Activated naive CD8-positive, alpha-beta T cell treated with anti-CD3 and anti-CD28 coated beads, Interleukin-2, amount 50 U/mL, for 24 hours (primary cell): Measurements from ENCODE around the gene KCNMB3.
"Not testable (repeated sequence)": the region's sequence is repeated elsewhere in the genome, so short reads cannot be mapped to it uniquely, and the experiment has no call there.

ENCODE experiments used
- ATAC-seq: fragments of 150-1000 bp; cut with Tn5 transposase; one replicate; pipeline ENCODE4 v1.10.0; 2021
- DNase-seq: peaks from one replicate; pipeline ENCODE4 v3.0.0; 2021
- H3K27ac Mint-ChIP-seq: one replicate; pipeline ENCODE4 v1.8.0; 2021; ENCODE audit warnings: mild to moderate bottlenecking, mixed read lengths
- H3K27me3 Mint-ChIP-seq: one replicate; pipeline ENCODE4 v1.8.0; 2021; ENCODE audit warnings: mixed read lengths
- H3K36me3 Mint-ChIP-seq: one replicate; pipeline ENCODE4 v1.8.0; 2021; ENCODE audit warnings: low read depth, mixed read lengths
- H3K4me1 Mint-ChIP-seq: one replicate; pipeline ENCODE4 v1.8.0; 2021; ENCODE audit warnings: mixed read lengths
- H3K4me3 Mint-ChIP-seq: one replicate; pipeline ENCODE4 v1.8.0; 2021; ENCODE audit warnings: mild to moderate bottlenecking, moderate library complexity, mixed read lengths
- H3K9me3 Mint-ChIP-seq: one replicate; pipeline ENCODE4 v1.8.0; 2021; ENCODE audit warnings: mixed read lengths

The KCNMB3 gene

DNA sequence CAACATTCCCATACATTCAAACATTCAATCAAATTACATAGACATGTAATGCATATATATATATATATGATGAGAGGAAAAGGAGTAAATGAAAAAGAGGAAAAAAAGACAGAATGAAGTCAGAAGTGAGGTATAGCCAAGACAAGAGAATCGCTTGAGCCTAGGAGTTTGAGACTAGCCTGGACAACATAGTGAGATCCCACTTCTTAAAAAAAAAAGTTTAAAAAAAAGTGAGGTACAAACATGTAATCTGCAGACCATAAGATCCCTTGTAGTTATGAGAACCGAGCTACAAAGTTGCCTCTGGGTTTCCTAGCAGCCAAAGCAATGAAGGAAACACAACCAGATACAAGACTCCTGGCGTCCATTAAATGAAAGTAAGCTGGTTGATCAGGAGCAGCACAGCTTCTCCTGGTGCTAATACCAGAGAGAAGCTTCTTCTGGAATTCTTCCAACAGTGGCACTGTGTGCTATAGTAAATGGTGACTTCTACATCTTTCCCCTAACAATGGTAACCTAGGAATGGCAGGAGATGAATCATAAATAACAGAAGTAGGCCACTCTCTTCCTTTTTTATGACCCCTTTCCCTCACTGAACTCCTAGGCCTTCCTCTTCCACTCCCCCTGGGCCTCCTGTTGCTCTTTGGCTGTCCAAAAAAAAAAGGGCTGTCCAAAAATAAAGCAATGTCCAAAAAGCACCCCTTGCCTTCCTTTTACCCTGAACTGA lies 3.5 kb downstream of the KCNMB3 start:
- Mint-ChIP-seq H3K9me3 (no peaks in the 10 kb centered on the region), H3K36me3 (no peaks in the 10 kb centered on the region), H3K27ac (no peak overlapping the region)

DNA sequence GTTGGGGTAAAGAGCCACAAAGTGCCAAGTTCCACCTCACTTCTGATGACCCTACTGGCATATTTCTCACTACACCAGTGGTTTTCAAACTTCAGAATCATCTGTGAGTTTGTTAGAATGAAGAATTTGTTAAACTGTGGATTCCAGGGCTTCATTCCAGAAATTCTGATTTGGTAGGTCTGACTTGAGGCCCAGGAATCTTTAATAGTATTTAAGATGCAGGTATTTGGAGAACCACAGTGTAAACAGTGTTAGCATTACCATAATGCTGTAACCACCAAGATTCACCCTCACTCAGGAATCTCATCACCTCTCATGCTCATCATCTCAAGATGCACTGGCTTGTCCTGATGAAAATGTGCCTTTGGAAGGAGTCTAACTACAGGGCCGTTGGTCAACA lies 6.0 kb downstream of the KCNMB3 start:
- H3K9me3 Mint-ChIP-seq: no peaks in the 10 kb centered on the region
- no peaks in the 10 kb centered on the region for H3K36me3 Mint-ChIP-seq
- H3K4me1 Mint-ChIP-seq: no peaks in the 10 kb centered on the region
- no peaks in the 10 kb centered on the region for H3K27me3 Mint-ChIP-seq
- no peak overlapping the region for H3K4me3 Mint-ChIP-seq
- DNase-seq: no peak
- no peak overlapping the region for H3K27ac Mint-ChIP-seq
- ATAC-seq: no peak

More for the DNA sequence above, 3.5 kb downstream of the KCNMB3 start:
- DNase-seq (no peak), ATAC-seq (no peak)
- no peaks in the 10 kb centered on the region for H3K27me3 Mint-ChIP-seq
- H3K4me3 Mint-ChIP-seq: no peak overlapping the region
- H3K4me1 Mint-ChIP-seq: no peaks in the 10 kb centered on the region

DNA sequence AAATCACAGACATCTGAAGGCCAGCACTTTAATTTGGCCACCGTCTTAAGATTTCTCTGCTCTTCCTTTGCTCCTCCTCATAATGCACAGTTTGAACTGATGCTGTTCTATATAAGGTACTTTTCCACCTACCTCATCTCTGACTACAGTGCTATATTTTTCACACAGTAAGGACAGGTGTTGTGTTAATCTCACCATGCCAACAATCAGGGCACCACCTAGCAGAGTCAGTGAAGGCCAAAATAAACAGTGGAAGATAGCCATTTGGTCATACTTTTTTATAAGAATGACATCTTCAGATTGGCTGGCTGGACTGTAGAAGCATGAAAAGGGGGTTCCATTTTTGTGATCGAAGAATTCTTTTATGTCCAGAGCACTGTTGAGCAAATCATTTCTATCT lies 8.1 kb downstream of the KCNMB3 start:
- DNase-seq, ATAC-seq, H3K27ac Mint-ChIP-seq, H3K4me3 Mint-ChIP-seq, H3K4me1 Mint-ChIP-seq, H3K9me3 Mint-ChIP-seq, H3K36me3 Mint-ChIP-seq, H3K27me3 Mint-ChIP-seq: not testable (repeated sequence)

DNA sequence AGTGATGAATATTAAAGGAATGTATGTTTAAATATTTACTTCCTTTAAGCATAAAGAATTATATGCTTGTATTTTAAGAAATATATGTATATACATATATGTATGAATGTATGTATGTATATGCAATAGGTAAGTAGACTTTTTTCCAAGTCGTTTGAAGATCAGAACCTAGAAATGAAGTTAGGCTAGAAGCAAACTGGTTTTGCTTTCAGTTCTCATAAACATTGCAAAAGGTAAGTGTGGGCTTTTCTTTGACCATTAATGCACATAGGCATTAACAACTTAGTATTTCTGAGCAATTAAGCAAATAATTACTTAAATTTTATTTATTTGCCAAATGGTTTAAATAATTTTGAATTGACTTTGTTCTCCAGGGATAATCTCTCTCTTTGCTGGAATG lies 10.6 kb downstream of the KCNMB3 start:
- H3K4me1 Mint-ChIP-seq, DNase-seq, H3K27me3 Mint-ChIP-seq, H3K9me3 Mint-ChIP-seq, H3K36me3 Mint-ChIP-seq, H3K27ac Mint-ChIP-seq, H3K4me3 Mint-ChIP-seq, ATAC-seq: not testable (repeated sequence)

DNA sequence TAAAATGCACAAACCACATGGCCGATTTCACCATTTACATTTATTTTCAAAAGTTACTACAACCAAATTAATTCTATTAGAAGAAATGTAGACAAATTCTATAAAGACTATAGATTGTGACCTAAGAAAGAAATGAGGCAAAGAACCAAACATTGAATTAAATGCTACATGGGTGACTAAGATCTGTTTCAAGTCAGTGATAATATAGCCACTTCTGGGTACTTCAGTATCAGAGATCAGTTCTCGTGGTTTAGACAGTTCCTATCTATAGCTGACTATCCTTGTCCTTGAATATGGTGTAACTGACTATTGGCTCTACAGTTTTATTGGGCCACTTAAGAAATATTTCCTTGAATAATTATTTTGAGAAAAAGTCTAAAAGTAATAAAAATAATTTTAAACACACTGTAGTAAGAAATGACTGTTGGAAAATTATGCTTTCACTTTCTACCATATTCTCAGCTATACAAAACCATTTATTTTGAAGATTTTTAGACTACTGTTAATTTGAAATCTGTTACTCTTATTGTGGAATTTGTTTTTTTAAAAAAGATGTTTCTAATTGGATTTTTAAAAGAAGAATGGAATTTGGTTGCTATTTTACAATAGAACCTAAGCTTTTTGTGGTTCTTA lies 14.1 kb downstream of the KCNMB3 start:
- H3K27ac Mint-ChIP-seq: peak overlapping the region; percentile 15
- H3K4me3 Mint-ChIP-seq: no peak overlapping the region
- ATAC-seq: peak; percentile 84
- peaks cover 4% of the 10 kb centered on the region for H3K4me1 Mint-ChIP-seq
- no peak for DNase-seq
- no peaks in the 10 kb centered on the region for H3K27me3 Mint-ChIP-seq
- H3K36me3 Mint-ChIP-seq: peaks cover 15% of the 10 kb centered on the region
- H3K9me3 Mint-ChIP-seq: no peaks in the 10 kb centered on the region

DNA sequence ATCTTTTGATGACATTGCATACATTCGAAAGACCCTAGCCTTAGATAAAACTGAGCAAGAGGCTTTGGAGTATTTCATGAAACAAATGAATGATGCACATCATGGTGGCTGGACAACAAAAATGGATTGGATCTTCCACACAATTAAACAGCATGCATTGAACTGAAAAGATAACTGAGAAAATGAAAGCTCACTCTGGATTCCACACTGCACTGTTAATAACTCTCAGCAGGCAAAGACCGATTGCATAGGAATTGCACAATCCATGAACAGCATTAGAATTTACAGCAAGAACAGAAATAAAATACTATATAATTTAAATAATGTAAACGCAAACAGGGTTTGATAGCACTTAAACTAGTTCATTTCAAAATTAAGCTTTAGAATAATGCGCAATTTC lies 16.7 kb downstream of the KCNMB3 start:
- DNase-seq (no peak), ATAC-seq (no peak)
- H3K36me3 Mint-ChIP-seq: peaks cover 27% of the 10 kb centered on the region
- H3K4me1 Mint-ChIP-seq: peaks cover 4% of the 10 kb centered on the region
- no peaks in the 10 kb centered on the region for H3K27me3 Mint-ChIP-seq
- H3K4me3 Mint-ChIP-seq: no peak overlapping the region
- H3K9me3 Mint-ChIP-seq: no peaks in the 10 kb centered on the region
- H3K27ac Mint-ChIP-seq: no peak overlapping the region

DNA sequence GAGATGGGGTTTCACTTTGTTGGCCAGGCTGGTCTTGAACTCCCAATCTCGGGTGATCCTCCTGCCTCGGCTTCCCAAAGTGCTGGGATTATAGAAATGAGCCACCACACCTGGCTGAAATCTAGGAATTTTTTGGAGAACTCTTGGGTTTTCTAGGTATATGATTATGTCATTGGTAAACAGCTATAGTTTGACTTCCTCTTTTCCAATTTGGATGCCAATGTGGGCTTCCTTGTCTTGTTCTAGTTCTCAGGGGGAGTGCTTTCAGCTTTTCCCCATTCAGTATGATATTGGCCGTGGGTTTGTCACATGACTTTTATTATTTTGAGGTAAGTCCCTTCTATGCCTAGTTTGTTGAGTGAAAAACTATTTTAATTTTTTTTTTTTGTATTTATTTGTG lies 17.9 kb downstream of the KCNMB3 start:
- H3K36me3 Mint-ChIP-seq: peaks cover 27% of the 10 kb centered on the region
- no peaks in the 10 kb centered on the region for H3K27me3 Mint-ChIP-seq
- ATAC-seq (no peak), DNase-seq (no peak)
- no peaks in the 10 kb centered on the region for H3K9me3 Mint-ChIP-seq
- no peak overlapping the region for H3K27ac Mint-ChIP-seq
- H3K4me3 Mint-ChIP-seq: no peak overlapping the region
- H3K4me1 Mint-ChIP-seq: peaks cover 4% of the 10 kb centered on the region

DNA sequence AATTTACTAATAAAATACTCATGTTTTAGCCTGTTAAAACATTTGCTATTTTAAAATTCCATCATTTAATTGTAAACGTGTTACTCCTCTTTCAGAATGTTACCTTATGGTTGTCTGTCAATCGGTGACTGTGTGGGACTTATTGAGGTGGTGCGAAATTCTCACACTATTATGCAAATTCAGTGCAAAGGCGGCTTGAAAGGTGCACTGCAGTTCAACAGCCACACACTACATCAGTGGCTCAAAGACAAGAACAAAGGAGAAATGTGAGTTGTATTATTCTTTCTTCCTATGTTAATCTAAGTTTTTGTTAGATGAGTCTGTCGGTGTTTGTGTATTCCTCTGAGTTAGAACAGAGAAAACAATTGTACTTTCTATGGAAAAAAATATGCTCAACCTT lies 21.7 kb downstream of the KCNMB3 start:
- no peaks in the 10 kb centered on the region for H3K27me3 Mint-ChIP-seq
- no peak for ATAC-seq
- no peaks in the 10 kb centered on the region for H3K9me3 Mint-ChIP-seq
- no peak overlapping the region for H3K27ac Mint-ChIP-seq
- peaks cover 29% of the 10 kb centered on the region for H3K36me3 Mint-ChIP-seq
- no peak for DNase-seq
- H3K4me1 Mint-ChIP-seq: peaks cover 6% of the 10 kb centered on the region
- H3K4me3 Mint-ChIP-seq: no peak overlapping the region

DNA sequence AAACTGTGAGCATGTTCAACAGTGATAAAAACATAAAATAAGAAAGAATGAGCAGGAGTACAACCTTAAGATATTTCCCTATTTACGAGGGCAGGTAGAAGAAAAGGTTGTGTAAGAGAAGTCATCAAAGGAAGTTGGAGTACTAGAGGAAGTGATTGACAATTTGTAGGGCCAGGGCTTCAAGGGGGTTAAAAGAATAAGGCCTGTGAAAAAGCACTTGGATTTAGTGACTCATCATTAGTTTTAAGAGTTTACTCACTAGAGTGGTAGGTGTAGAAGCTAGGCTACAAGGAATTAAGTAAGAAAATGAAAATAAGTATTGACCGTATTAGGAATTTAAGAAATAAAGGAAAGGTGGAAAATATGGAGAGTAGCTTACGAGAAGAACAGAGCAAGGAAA lies 23.6 kb downstream of the KCNMB3 start:
- no peak overlapping the region for H3K4me3 Mint-ChIP-seq
- no peak overlapping the region for H3K27ac Mint-ChIP-seq

DNA sequence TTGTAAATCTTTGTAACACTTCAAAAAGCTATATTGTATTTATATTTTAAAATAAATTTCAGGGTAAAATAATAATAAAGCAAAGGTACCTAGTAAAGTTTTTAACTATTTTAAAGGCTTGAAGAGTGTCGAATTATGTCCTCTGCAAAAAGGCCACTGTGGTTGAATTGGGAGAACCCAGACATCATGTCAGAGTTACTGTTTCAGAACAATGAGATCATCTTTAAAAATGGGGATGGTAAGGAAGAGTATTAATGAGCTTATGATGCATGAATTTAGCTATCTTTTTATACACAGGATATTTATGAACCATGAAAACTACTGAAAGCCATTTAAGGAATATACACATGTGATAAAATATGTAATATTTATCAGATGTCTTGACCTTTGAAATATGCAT lies 26.3 kb downstream of the KCNMB3 start:
- Mint-ChIP-seq H3K27ac (no peak overlapping the region), H3K27me3 (no peaks in the 10 kb centered on the region), H3K36me3 (peaks cover 19% of the 10 kb centered on the region), H3K4me1 (peaks cover 6% of the 10 kb centered on the region), H3K4me3 (no peak overlapping the region), H3K9me3 (no peaks in the 10 kb centered on the region)
- ATAC-seq: no peak
- DNase-seq: no peak

More for the DNA sequence above, 23.6 kb downstream of the KCNMB3 start:
- Mint-ChIP-seq H3K4me1 (peaks cover 6% of the 10 kb centered on the region), H3K27me3 (no peaks in the 10 kb centered on the region), H3K9me3 (no peaks in the 10 kb centered on the region), H3K36me3 (peaks cover 31% of the 10 kb centered on the region)
- peak; percentile 57 for ATAC-seq
- DNase-seq: no peak

DNA sequence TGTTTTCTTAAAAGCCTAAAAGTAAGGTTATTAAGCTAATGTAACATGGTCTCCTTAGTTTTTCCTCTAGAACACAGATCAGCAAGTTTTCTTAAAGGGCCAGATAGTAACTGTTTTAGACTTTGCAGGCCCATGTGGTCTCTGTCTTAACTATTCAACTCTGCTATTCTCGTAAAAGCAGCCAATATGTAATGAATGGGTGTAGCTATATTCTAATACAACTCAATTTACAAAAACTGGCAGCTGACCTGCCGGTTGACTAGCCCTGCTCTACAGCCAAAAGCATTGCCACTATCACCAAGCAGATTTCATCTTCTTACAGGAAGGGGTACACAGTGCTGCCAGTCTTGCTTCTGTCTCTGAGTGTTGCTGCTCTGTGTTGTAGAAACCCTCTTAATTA lies 27.4 kb downstream of the KCNMB3 start:
- ATAC-seq (no peak), DNase-seq (no peak)
- Mint-ChIP-seq H3K27me3 (no peaks in the 10 kb centered on the region), H3K9me3 (no peaks in the 10 kb centered on the region), H3K27ac (no peak overlapping the region), H3K36me3 (peaks cover 21% of the 10 kb centered on the region), H3K4me1 (peaks cover 6% of the 10 kb centered on the region), H3K4me3 (no peak overlapping the region)

DNA sequence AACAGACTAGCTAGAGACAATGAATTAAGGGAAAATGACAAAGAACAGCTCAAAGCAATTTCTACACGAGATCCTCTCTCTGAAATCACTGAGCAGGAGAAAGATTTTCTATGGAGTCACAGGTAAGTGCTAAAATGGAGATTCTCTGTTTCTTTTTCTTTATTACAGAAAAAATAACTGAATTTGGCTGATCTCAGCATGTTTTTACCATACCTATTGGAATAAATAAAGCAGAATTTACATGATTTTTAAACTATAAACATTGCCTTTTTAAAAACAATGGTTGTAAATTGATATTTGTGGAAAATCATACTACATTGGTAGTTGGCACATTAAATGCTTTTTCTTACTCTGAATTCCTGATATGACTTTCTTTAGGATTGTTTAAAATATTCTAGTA lies 32.7 kb downstream of the KCNMB3 start:
- H3K27ac Mint-ChIP-seq, H3K4me3 Mint-ChIP-seq, H3K27me3 Mint-ChIP-seq, ATAC-seq, H3K4me1 Mint-ChIP-seq, H3K9me3 Mint-ChIP-seq, DNase-seq: not testable (repeated sequence)
- peaks cover 12% of the 10 kb centered on the region for H3K36me3 Mint-ChIP-seq

DNA sequence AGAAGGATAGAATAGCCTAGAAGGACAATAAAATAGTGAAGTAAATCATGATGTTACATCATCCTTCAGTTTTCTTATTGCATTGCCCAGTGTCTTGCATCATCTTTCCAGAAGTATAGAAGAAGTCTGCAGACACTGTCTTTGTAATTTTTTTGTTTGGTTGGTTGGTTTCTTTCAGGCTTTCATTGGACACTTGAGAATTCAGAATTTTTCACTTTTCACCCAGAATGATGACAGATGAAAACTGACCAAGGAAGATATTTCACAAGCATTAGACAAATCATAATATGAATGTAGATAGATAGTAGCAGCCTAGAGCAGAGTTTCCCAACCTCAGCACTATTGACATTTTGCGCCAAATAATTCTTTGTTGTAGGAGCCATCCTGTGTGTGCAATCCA lies 35.4 kb downstream of the KCNMB3 start:
- H3K27ac Mint-ChIP-seq, H3K27me3 Mint-ChIP-seq, DNase-seq, H3K9me3 Mint-ChIP-seq, H3K36me3 Mint-ChIP-seq, H3K4me3 Mint-ChIP-seq, H3K4me1 Mint-ChIP-seq, ATAC-seq: not testable (repeated sequence)

DNA sequence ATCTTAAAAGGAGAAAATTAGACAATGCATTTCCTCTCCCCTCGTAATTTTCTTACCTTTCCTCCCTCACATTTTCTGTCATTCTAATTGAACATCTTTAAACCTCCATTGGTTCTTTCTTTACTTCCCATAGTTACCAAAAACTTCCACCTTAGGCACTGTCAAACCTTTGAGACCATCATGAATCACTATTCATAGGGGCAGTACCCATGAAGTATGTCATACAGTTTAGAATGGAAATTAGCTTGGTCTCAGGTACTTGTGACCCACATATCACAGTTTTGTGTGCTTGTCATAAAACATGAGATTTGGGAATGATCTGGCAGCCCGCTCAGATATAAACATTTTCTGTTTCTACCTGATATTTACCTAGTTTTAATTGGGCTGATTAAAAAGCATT lies 50.1 kb downstream of the KCNMB3 start:
- ATAC-seq (peak; percentile 57), DNase-seq (no peak)
- no peak overlapping the region for H3K4me3 Mint-ChIP-seq
- H3K27me3 Mint-ChIP-seq: no peaks in the 10 kb centered on the region
- H3K27ac Mint-ChIP-seq: no peak overlapping the region
- no peaks in the 10 kb centered on the region for H3K9me3 Mint-ChIP-seq
- H3K4me1 Mint-ChIP-seq: peaks cover 26% of the 10 kb centered on the region
- peaks cover 13% of the 10 kb centered on the region for H3K36me3 Mint-ChIP-seq

DNA sequence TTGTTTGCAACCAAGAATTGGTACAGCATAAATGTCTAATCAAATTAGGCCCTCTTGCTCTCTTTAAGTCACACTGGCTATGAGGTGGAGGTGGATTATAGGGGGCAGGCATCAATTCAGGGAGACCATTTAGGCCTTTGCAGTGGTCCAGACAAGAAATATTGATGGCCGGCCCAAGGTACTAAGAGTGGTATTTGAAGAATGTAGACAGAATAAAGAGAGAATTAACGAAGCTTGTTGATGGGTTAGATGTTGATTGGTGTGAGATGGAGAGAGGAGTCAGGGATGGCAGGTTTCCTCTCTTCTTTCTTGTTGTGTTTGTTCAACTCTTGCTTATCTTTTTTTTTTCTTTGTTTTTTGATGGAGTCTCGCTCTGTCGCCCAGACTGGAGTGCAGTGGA lies 54.2 kb downstream of the KCNMB3 start:
- no peak overlapping the region for H3K27ac Mint-ChIP-seq
- ATAC-seq (no peak), DNase-seq (no peak)
- H3K4me1 Mint-ChIP-seq: peaks cover 53% of the 10 kb centered on the region
- no peak overlapping the region for H3K4me3 Mint-ChIP-seq
- H3K27me3 Mint-ChIP-seq: no peaks in the 10 kb centered on the region
- H3K36me3 Mint-ChIP-seq: peaks cover 8% of the 10 kb centered on the region
- H3K9me3 Mint-ChIP-seq: no peaks in the 10 kb centered on the region
